GM19455 (cell line): ENCODE data around the gene MYO1F.

Experiments used
- ATAC-seq: cut with Tn5 transposase; IDR thresholded peaks from one replicate; pipeline ENCODE4 v1.9.1; 2021; ENCODE audit not compliant: unreplicated experiment

Gene MYO1F

DNA sequence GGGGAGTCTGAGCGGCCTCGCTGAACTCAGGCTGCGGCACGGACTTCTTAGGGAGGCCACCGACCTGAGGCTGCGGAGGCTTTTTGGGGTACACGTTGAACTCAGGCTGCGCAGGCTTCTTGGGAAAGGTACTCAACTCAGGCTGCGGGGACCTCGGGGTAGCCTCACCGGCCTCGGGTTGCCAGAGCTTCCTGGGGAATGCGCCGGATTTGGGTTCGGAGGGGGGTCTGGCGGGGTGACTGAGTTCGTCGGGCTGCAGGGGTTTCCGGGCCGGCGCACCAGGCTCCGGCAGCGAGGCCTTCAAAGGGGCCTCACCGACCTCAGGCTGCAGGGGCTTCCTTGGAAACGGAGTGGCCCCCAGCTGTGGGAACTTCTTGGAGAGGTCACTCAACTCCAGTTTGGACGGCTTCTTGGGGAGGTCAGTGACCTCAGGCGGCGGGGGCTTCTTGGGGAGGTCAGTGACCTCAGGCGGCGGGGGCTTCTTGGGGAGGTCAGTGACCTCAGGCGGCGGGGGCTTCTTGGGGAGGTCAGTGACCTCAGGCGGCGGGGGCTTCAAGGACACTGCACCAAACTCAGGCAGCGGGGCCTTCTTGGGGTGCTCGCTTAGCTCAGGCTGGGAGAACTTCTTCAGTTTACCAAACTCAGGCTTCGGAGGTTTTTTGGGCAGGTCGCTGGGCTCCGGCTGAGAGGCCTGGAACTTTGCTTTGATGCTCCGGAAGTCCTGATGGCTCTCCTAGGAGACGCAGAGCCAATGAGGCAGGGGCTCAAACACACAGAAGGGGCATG, 78.0 kb downstream of the MYO1F start:
- no peak for ATAC-seq

DNA sequence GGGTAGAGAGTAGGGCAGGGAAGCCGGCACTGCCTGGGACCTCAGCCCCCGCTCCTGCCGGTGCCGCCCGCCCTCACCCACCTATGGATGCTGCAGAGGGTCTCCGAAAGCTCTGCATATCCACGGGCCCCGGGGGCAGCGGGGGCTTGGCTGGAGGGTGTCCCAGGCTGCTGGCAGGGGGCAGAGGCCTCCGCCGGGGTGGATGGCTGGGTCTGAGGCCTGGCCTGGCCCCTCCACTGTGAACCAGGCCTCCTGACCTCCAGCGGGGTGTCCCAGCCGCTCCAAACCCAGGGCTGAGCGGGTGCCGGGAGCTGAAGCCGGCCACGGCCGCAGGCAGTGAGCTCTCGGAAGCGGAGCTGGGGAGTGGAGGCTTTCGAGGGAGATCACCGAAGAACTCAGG, 78.9 kb downstream of the MYO1F start:
- ATAC-seq: no peak

DNA sequence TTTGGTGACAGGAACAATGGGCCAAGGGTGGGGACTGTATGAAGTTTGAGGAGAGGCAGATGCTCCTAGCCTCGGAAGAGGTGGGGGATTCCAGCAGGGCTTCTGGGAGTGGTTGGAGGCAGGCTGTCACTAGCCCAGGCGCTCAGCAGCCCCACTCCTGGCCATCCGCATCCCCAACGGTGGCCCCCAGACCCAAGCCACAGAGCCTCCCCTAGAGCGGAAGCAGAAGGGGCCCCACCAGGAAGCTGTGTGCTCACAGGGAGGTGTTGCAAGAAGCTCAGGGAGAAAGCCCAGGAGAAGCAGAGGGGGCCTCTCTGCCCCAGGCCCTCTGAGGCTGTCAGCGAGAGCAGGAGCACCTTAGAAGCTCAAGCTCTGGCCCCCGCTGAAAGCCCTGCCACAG, 83.1 kb downstream of the MYO1F start:
- ATAC-seq: no peak

DNA sequence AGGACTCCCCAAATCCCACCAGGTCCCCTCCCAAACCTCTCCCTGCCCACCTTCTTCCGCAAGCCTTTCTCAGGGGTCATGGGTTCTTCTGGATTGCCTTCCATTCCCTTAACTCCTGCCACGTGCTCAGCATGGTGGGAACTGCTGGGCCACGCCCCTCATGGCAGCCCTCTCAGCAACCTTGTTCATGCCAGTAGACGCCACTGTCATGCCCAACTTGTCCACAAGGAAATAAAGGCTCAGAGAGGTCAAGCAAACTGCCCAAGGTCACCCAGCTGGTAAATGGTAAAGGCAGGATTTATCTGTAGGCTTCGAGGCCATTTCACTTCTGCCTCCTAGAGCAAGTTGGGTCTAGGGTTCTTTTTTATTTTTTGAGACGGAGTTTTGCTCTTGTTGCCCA, 85.7 kb downstream of the MYO1F start:
- ATAC-seq: no peak

DNA sequence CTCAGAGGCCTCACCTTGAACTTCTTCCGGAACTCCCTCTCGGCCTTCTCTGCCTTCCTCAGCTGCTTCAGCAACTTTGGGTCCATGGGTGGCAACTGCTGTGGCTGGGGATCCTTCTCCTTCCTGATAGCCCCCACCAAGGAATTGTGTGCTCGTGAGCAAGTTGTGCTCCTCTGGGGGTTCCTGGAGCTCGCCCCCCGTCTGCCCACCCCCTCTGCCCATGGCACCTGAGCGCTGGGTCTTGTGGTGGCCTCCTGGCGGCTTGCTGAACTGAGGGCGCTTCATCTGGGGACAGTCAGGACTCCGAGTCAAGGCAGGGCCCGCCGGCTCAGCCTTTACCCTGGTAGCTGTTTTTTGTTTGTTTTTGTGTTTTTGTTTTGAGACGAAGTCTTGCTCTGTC, 86.4 kb downstream of the MYO1F start:
- no peak for ATAC-seq

DNA sequence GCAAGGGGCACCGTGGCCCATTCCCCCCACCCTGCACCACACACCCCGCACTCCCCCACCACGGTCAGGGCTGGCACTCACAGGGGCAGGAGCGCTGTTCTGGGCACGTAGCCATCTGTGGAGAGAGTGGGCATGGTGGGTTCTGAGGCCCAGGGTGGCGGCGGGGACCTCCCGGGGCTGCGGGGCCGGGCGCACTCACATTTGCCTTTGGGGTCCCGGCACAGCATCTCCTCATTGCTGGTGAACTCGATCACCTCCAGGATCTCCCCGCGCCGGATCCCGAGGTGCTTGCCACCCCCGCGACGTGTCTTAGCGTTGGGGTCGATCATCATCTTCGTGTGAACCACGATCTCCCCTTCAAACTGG, 86.9 kb downstream of the MYO1F start:
- no peak for ATAC-seq

DNA sequence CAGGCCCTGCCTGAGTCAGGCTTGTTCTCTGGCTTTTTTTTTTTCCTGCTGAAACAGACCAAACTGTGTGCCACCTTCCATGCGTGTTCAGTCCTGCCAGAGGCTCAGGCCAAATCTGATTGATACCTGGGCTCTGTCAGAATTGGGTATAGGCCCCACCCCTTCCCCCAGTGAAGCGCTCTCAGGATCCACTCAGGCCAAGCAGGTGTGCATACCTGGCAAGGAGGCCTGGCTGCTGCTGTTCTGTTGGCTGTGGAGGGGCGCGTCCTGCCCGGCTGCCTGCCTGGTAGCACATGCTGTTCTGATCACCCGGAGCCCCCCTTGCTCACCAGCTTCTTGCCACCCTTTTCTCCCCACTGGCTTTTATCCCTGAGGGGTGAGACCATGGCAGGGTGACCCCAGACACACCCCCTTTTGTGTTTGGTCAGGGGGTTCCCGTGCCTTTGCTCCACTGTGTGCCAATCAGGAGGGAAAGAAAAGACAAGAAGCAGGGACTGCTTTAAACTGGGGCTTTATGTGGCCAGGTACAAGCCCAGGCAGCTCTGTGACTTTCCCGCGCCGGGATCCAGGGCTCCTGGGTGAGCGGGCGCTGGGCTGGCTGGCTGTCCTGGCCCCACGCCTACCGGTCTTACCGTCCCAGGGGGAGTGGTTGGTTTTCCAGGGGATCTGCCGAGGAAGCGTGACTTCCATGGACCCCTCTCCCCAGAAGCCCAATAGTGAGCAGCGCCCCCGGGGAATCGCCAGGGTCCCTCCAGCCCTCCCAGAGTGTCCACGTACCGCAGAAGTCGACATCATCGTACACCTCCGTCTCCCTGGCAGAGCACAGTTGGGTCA, 87.5 kb downstream of the MYO1F start:
- ATAC-seq: no peak

DNA sequence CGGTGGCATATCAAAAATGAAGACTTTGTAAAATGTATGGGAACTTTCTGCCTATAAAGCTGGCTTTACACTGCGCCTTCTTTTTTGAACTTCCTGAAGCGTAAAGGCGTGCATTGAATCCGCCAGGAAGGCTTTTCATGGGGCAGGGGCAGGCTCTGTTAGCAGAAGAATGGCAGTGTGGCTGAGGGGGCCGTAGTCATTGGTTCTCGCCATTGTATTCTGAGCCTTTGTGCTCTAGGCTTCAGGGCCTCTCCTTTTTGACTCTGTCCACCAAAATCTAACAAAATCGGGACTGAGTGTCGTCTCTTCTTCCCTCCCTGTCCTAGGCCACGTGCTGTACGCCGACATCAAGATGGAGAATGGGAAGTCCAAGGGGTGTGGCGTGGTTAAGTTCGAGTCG, 88.9 kb downstream of the MYO1F start:
- ATAC-seq: no peak

DNA sequence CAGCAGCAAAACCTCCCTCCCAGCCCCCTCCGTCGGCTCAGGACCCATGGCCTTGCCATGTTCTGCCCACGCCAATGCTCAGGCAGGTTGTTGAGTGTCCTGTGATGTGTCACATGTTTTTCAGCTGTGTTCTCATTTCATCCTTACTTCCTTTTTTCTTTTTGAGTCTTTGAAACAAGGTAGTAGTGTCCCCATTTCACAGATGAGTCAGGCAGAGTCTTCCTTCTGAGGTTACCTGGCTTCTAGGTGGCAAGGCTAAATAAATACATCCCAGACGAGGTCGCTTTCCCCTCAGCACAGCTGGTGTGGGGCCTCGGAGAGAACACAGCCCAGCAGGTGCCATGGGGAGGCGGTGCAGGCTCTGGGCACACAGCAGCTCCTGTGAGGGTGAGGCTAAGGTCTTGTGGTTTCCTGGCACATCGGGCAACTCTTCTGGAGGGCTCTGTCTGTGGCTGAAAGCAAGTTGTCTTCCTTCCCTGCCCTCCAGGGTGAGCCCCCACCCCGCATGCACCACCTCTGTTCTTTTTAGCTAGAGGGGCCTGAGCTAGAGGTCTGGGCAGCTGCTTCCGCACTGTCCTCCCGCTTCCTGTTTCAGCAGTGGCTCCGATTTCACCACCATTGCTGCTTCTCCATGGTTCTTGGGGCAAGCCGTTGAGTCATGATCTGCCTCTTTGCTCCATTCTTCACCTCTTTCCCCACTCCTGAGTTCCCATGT, 89.9 kb downstream of the MYO1F start:
- no peak for ATAC-seq

DNA sequence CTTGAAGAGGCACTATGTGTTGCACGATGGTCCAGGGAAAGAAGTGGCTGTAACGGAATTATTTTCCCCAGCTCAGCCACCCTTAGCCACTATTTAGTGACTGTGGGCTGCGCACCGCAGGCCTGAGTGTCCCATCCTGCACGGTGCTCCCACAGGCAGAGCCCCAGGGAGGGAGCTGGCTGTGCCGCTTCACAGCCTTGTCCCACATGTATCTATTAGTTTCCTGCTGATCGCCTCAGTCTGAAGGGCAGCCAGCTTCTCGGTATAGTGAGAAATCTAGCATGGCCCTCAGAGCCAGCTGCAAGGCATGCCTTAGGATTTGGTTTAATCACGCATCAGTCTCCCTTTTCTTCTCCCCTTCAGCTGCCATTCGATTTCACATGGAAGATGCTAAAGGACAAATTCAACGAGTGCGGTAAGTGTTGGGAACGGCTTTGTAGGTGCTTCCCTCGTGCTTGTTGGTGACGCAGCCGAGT, 90.5 kb downstream of the MYO1F start:
- ATAC-seq: no peak

DNA sequence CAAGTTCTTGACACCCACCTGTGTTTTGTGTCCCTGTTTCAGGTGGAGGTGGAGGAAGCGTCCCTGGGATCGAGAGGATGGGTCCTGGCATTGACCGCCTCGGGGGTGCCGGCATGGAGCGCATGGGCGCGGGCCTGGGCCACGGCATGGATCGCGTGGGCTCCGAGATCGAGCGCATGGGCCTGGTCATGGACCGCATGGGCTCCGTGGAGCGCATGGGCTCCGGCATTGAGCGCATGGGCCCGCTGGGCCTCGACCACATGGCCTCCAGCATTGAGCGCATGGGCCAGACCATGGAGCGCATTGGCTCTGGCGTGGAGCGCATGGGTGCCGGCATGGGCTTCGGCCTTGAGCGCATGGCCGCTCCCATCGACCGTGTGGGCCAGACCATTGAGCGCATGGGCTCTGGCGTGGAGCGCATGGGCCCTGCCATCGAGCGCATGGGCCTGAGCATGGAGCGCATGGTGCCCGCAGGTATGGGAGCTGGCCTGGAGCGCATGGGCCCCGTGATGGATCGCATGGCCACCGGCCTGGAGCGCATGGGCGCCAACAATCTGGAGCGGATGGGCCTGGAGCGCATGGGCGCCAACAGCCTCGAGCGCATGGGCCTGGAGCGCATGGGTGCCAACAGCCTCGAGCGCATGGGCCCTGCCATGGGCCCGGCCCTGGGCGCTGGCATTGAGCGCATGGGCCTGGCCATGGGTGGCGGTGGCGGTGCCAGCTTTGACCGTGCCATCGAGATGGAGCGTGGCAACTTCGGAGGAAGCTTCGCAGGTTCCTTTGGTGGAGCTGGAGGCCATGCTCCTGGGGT, 91.5 kb downstream of the MYO1F start:
- no peak for ATAC-seq

DNA sequence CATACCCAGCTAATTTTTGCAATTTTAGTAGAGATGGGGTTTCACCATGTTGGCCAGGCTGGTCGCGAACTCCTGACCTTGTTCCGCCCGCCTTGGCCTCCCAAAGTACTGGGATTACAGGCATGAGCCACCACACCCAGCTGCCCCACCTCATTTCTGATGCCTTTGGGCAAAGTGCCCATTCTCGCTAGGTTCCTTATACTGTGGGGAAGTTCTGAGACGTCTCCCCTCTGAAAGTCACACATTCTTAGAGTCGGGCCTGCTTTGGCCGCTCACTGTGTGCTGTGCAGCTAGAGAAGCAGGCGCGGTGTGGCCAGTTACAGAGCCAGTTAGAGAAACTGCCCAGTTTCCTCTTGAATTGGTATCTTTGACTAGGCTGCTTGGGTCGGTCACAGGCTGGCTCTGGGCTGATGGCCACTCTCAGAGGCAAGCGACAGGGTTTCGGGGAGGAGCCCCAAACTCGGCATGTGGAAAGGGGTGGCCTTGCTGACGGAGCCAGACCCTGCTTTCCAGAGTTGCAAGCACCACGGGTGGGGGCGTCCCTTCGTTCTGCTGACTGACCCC, 92.8 kb downstream of the MYO1F start:
- no peak for ATAC-seq

DNA sequence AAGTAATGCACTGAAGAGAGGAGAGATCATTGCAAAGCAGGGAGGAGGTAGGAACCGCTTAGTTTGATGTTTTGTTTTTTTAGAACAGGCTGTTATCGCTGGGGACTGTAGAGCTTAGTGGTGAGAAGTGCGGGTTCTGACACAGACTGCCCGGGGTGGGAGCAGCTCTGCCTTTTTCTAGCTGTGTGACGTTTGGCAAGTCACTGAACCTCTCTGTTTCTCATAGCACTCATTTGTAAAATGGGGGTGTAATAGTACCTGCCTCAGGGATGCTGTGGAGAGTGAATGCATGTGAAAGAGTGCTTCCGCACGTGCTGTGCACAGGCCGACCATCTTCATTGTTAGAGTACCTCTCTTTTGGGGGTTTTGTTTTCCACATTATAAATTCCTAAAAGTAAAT, 94.1 kb downstream of the MYO1F start:
- ATAC-seq: no peak

DNA sequence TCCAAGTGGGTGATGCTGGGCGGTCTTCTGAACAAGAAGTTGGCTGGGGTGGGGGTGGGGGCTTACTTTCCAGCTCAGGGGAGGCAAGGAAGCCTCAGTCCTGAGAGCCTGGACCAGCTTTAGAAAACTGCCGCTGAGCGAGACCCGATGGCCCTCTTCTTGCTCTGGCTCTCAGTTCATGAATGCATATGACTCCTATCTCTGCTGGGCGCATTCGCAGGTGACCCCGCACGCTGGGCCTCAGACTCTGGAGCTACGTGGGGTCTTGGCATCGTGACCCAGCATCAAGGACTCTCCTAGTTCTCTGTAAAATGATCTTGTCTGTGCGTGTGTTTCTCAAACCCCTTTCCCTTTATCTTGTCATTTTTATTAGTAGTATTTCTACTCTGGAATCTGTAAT, 94.5 kb downstream of the MYO1F start:
- ATAC-seq: no peak

DNA sequence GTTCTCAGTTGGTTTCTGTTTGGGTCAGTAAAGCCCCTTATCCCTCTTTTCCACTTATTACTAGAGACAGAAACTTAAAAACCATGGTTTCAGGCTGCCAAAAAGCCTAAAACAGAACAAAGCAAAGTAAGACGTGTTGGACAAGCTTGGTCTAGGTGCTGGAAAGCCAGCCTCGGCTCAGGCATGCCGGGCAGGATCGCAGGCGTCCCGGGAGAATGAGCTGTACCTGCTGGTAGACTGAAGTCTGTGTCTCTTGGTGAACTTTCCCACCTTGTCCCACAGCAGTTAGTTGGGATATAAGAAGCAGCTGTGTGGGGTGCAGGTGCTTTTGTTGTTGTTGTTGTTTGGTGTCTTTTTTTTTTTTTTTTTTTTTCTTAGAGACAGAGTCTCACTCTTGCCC, 95.6 kb downstream of the MYO1F start:
- ATAC-seq: no peak

DNA sequence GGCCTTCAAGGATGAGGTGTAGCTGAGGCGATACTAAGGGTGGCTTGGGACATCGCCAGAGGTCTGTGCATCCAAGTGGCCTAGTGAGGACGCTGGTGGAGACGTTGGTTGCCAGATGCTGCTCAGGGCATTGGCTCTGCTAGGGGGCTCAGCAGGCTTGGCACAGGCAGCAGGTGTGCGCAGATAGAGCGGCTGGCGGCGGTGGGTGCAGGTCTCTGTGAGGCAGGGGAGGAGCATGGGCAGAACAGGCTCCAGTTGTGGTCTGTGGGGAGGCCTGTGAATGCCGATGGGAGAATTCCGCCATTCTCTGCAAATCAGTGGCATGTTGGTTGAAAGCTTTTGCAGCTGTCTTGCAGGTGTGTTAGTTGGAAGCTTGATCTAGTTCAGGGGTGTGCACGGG, 96.0 kb downstream of the MYO1F start:
- no peak for ATAC-seq

DNA sequence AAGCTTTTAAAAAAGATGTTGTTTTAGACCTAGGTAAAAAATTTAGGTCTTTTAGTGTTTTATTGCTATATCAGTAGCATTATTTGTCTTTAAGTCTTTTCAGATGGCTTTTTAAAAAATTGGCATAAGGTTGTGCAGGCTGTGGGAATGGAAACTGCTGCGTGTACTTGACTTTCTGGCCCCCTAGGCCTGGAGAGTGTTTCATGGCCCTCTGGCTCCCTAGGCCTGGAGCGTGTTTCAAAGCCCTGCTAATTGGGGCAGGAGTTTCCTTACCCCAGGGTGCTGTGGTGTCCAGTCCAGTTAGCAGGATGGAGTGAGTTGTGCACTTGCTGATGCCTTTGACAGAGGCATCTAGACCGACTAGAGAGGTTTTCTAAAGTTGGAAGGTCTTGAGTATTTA, 98.6 kb downstream of the MYO1F start:
- ATAC-seq: no peak

DNA sequence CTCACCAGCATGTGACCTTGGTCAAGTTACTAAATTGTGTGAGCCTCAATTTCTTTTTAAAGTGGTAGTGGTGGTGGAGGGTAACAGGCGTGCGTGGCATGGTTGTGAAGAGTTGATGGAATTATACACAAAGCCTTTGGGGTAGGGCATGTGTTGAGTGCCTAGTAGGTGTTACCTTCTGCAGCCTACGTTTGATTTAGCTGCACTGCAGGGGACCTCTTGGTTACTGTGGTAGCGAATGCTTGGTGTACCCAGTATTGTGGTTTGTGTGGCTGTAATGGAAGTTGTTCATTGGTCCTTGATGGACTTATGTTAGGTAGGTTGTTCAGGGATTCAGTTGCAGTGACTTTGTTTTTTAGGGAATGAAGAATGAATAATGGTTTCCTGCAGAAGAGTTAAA, 99.4 kb downstream of the MYO1F start:
- ATAC-seq: no peak

DNA sequence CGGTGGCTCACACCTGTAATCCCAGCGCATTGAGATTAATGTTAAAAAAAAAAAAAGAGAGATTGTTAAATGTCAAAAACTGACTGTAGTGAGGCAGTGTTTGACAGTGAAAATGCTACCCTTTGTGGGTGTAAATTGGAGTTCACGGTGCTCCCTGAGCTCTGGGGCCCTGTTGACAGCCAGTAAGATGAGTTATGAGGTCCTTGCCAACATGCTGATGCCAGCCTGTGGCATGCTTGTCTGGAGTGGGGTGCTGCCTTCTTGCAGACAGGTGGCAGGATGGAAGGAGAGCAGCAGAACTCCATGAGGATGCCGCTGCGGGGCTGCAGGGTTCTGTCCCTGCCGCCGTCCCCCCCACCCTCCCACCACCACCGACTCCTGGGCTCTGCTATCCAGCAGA, 100.7 kb downstream of the MYO1F start:
- no peak for ATAC-seq

DNA sequence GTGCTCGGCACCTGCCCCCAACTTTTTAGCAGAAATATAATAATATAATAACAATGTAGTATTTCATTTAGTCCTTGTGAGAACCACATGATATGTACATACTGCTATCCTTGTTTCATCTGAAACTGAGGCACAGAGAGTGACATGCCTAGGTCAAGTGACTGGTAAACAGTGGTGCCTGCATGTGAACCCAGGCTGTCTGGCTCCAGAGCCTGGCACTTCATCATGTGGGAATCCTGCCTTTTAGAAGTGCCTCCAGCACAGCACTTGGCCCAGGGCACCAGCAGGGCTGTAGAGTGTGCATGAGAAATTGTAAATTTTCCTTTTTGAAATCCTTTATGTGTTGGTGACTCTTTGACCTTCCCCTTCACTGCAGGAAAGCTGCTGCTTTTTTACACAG, 102.2 kb downstream of the MYO1F start:
- ATAC-seq: no peak
